Large intestine (tissue), 3 donors: Measurements from ENCODE around the gene THAP9. TPM values are rescaled to one million over a fixed set of nuclear protein-coding genes. Genes with fewer than 3 reads are reported as not detected.
"Not testable (repeated sequence)": the region's sequence is repeated elsewhere in the genome, so short reads cannot be mapped to it uniquely, and the experiment has no call there.

ENCODE experiments used
- DNase-seq, 2 donors: peaks; one replicate each; pipeline versions ENCODE4 v3.0.0 to v3.0.0-alpha.2; 2013
- H3K27ac ChIP-seq: one replicate; pipeline ENCODE4 v1.5.1; 2013; ENCODE audit warnings: low read length
- H3K27me3 ChIP-seq: 2 replicates; pipeline ENCODE4 v1.6.1; 2013; ENCODE audit warnings: low read length; ENCODE audit not compliant: control insufficient read depth, insufficient read depth
- H3K36me3 ChIP-seq: 2 replicates; pipeline ENCODE4 v1.6.1; 2013; ENCODE audit warnings: low read length; ENCODE audit not compliant: control insufficient read depth, insufficient read depth
- H3K4me1 ChIP-seq: one replicate; pipeline ENCODE4 v1.6.1; 2013; ENCODE audit warnings: low read length; ENCODE audit not compliant: control insufficient read depth, insufficient read depth
- H3K4me3 ChIP-seq: one replicate; pipeline ENCODE4 v1.5.1; 2013; ENCODE audit warnings: low read length
- H3K9me3 ChIP-seq: one replicate; pipeline ENCODE4 v1.6.1; 2013; ENCODE audit warnings: mild to moderate bottlenecking, low read depth, low read length, moderate library complexity; ENCODE audit not compliant: control insufficient read depth
- WGBS: methylation state at CpG from one replicate; pipeline ENCODE4 v1.1.5; 2013; ENCODE audit warnings: low lambda C conversion rate; ENCODE audit not compliant: insufficient coverage; 5-methylcytosine and 5-hydroxymethylcytosine counted together
- polyA plus RNA-seq: library from polyadenylated mRNA; unstranded; fragments of 120-200 nt; gene quantifications from one replicate; pipeline ENCODE4 v1.2.1, GENCODE V29; 2013

The THAP9 gene
- polyA plus RNA-seq, 1 donor: 6.7 TPM

DNA sequence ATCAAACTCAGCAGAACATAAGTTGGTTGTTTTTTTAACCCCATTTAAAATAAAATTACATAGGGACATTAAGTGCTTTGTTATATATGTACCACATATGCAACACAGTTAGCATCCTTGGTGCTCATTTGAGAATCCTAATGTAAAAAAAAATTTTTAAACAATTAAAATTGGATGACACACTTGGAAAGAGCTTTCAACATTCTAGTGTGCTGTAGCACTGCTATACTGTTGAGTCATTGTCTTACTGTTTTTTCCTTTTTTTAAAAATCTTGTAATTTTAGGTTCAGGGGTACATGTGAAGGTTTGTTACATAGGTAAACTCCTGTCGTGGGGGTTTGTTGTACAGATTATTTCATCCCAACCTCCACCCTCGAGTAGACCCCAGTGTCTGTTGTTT, 12.8 kb downstream of the THAP9 start:
- no peaks in the 10 kb centered on the region for H3K4me1 ChIP-seq
- no peak for DNase-seq
- 45% methylated on average over 2 of the region's 2 CpGs for WGBS
- H3K9me3 ChIP-seq: no peaks in the 10 kb centered on the region
- no peak overlapping the region for H3K27ac ChIP-seq
- H3K27me3 ChIP-seq: no peaks in the 10 kb centered on the region
- no peak overlapping the region for H3K4me3 ChIP-seq
- peaks cover 18% of the 10 kb centered on the region for H3K36me3 ChIP-seq

DNA sequence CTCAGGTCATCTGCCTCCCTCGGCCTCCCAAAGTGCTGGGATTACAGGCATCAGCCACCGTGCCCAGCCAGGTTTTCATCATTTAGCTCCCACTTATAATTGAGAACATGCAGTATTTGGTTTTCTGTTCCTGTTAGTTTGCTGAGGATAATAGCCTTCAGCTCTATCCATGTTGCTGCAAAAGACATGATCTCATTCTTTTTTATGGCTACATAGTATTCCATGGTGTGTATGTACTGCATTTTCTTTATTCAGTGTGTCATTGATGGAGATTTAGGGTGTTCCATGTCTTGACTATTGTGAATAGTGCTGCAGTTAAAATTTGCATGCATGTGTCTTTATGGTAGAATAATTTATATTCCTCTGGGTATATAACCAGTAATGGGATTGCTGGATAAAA, 13.4 kb downstream of the THAP9 start:
- H3K36me3 ChIP-seq: peaks cover 14% of the 10 kb centered on the region
- H3K9me3 ChIP-seq, H3K27me3 ChIP-seq, H3K4me3 ChIP-seq, H3K4me1 ChIP-seq, DNase-seq, H3K27ac ChIP-seq: not testable (repeated sequence)
- no CpG with 5 or more reads among the region's 2 CpGs for WGBS

DNA sequence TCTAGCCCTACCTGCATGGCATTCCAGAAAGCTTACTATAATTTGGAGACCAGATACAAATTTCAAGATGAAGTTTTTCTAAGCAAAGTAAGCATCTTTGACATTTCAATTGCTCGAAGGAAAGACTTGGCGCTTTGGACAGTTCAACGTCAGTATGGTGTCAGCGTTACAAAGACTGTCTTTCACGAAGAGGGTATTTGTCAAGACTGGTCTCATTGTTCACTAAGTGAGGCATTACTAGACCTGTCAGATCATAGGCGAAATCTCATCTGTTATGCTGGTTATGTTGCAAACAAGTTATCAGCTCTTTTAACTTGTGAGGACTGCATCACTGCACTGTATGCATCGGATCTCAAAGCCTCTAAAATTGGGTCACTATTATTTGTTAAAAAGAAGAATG, 17.6 kb downstream of the THAP9 start:
- H3K4me3 ChIP-seq: no peak overlapping the region
- H3K27me3 ChIP-seq: no peaks in the 10 kb centered on the region
- DNase-seq: no peak
- no peak overlapping the region for H3K27ac ChIP-seq
- 100% methylated on average over 5 of the region's 7 CpGs for WGBS
- peaks cover 6% of the 10 kb centered on the region for H3K36me3 ChIP-seq
- H3K4me1 ChIP-seq: no peaks in the 10 kb centered on the region
- no peaks in the 10 kb centered on the region for H3K9me3 ChIP-seq

DNA sequence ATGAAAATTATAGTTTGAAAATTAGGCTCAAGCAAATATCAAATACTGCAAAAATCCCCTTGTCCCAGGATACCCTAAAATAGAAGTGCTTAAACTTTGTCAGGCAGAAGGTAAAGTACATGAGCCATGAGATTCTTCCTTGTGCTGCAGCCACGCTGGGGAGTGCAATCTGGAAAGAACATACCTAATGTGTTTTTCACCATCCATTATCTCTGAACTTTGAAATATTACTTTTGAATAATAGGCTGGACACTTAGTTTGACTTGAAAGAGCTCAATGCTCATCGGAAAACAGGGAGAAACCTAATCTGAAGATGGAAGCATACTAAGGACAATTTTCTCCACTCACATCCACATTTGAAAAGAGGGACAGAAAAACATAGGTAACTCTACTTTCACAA, 18.9 kb downstream of the THAP9 start:
- Histone ChIP-seq H3K9me3 (no peaks in the 10 kb centered on the region), H3K36me3 (peaks cover 4% of the 10 kb centered on the region), H3K4me1 (no peaks in the 10 kb centered on the region), H3K27me3 (no peaks in the 10 kb centered on the region), H3K4me3 (no peak overlapping the region), H3K27ac (peak overlapping the region; percentile 17)
- 49% methylated on average over 2 of the region's 2 CpGs for WGBS
- peak; percentile 29 to 60 for DNase-seq

DNA sequence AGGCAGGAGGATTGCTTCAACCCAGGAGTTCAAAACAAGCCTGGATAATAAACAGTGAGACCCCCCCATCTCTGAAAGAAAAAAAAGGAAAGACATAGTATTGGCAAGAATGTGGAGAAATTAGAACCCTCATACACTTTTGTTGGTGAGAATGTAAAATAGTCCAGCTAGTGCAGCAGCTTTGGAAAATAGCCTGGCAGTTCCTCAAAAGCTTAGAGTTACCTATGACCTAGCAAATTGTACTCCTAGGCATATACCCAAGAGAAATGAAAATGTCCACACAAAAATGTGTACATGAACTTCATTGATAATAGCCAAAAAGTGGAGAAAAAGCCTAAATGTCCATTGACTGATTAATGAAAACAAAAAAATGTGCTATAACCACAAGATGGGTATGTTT, 21.3 kb downstream of the THAP9 start:
- Histone ChIP-seq H3K9me3 (no peaks in the 10 kb centered on the region), H3K27me3 (no peaks in the 10 kb centered on the region), H3K27ac (no peak overlapping the region), H3K4me1 (no peaks in the 10 kb centered on the region), H3K36me3 (peaks cover 6% of the 10 kb centered on the region), H3K4me3 (no peak overlapping the region)
- no peak for DNase-seq

DNA sequence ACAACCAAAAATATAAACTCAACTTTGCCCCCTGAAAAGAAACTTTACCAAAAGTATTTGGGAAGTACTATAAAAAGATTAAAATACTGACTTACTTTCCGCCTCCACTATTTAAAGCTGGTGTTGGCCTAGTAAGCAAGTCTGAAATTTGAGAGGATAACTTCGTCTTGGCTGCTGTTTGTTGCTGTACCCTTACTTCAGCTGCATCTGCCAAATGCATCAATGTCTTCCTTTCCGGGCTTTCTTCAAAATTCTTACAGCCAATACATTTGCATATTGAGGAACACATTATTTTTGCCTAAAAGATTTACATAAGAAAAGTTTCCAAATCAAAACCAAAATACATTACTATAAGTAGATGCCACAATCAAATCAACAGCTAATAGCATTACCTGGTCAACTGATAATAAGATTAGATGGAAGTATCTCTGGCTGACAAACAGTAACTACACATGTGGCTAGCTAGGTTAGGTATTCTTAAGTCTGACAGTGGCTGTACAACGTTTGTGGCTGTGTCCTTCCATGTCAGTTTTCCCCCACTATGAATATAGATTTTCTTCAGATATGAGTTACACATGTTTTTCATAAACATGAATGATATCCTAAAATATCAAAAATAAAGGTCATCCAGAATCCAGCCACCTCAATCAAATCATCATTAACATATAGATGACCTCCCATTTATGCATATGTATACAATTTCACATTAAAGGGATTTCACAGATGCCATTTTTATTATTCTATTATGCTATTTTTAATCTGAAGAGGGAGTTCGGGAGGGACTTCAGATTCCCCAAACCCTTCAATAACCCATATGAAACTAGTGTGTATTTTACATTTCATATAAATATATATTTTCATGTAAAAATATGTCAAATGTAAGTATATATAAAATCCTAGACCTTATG, 30.6 kb downstream of the THAP9 start:
- Histone ChIP-seq H3K36me3 (peaks cover 25% of the 10 kb centered on the region), H3K4me1 (no peaks in the 10 kb centered on the region), H3K27ac (no peak overlapping the region), H3K9me3 (no peaks in the 10 kb centered on the region), H3K4me3 (no peak overlapping the region), H3K27me3 (no peaks in the 10 kb centered on the region)
- no peak for DNase-seq
- 80% methylated on average over 1 of the region's 5 CpGs for WGBS

DNA sequence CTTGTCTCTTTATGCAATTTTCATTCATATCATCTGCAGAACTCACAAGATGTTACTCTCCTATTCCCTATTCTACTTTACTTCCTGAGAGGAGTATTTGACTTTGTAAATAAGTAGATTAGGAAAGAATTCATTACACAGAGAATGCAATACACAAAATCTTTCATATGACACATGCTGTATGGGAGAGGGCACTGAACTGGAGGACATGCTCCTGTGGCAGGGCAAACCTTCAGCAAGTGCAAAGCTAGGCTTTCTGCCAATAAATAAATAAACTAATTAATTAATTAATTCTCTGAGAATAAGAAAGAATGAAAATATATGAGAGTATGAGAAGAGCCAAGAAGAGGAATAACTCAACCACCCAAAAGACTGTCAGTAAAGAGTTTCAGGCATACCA, 33.9 kb downstream of the THAP9 start:
- Histone ChIP-seq H3K4me1 (no peaks in the 10 kb centered on the region), H3K27me3 (no peaks in the 10 kb centered on the region), H3K9me3 (no peaks in the 10 kb centered on the region), H3K27ac (no peak overlapping the region), H3K36me3 (peaks cover 33% of the 10 kb centered on the region), H3K4me3 (no peak overlapping the region)
- no peak for DNase-seq

DNA sequence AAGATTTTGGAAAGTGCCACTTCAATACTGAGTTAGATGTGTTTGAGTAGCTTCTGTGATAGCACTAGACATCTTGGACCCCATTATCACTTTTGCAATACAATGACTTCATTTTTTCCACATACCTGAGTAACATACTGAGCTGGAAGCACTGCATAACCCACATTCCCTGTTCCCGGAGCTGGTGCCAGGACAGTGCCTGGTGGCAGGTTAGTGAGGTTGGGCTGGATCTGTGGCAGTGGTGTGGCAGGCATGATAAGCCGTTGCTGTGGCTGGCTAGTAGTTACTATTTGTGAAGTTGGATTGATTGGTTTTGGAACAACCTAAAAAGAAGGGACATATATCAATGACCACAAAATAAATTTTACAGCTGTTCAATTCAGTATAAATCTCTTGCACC, 38.9 kb downstream of the THAP9 start:
- H3K9me3 ChIP-seq: no peaks in the 10 kb centered on the region
- no peak overlapping the region for H3K27ac ChIP-seq
- H3K4me3 ChIP-seq: no peak overlapping the region
- H3K36me3 ChIP-seq: peaks cover 36% of the 10 kb centered on the region
- no peak for DNase-seq
- no CpG with 5 or more reads among the region's 2 CpGs for WGBS
- H3K27me3 ChIP-seq: no peaks in the 10 kb centered on the region
- H3K4me1 ChIP-seq: no peaks in the 10 kb centered on the region

DNA sequence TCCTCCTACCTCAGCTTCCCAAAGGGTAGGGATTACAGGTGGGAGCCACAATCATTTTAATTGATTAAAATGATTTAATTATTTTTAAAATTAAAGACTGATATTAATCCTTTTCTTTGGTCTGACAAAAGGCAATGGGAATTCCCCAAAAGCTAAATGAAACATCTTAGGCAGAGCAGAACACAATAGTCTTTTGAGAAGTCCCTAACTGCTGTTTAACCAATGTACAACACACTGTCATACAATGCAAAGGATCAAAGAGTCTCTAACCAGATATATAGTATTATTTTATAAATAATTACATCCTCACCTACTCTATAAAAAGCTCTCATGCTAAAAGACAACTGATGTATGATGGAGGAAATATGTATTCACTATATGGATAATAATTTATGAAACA, 47.0 kb downstream of the THAP9 start:
- Histone ChIP-seq H3K4me3 (no peak overlapping the region), H3K9me3 (no peaks in the 10 kb centered on the region), H3K36me3 (peaks cover 9% of the 10 kb centered on the region), H3K4me1 (no peaks in the 10 kb centered on the region), H3K27me3 (no peaks in the 10 kb centered on the region), H3K27ac (no peak overlapping the region)
- DNase-seq: no peak

DNA sequence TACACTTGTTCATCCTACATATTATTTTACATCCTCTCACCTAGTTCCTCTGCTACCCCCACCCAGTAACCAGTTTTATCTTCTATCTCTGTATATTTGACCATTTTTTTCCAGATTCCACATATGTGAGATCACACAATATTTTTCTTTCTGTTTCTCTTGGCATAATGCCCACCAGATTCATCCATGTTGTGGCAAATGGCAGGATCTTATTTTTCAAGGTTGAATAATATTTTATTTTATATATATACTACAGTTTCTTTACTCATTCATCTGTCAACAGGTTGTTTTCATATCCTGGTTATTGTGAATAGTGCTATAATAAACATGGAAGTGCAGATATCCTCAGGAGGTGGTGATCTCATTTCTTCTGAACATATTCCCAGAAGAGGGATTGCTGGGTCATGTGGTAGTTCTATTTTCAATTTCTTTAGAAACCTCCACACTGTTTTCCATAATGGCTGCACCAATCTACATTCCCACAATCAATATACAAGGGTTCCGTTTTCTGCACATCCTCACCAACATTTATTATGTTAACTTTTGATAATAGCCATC, 48.2 kb downstream of the THAP9 start:
- no CpG with 5 or more reads among the region's 1 CpG for WGBS
- Histone ChIP-seq H3K27ac (no peak overlapping the region), H3K9me3 (no peaks in the 10 kb centered on the region), H3K4me3 (no peak overlapping the region), H3K27me3 (no peaks in the 10 kb centered on the region), H3K4me1 (no peaks in the 10 kb centered on the region), H3K36me3 (peaks cover 7% of the 10 kb centered on the region)
- no peak for DNase-seq

DNA sequence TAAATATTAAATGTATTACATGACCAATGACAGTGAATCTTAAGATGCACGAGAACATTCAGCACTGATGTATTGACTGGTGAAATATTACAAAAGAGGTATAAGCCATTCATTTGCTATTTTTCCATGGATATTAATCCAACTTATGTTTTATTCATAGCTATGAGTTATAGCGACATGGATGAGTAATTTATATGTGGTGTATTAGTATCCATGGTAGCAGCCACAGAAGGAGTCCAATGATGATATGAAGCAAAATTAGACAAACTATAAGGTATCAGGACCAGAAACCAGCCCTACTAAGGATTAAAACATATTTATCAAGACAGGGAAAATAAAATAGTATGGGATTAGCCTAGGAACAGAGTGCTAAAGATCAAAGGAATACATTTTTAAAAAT, 50.7 kb downstream of the THAP9 start:
- Histone ChIP-seq H3K9me3 (no peaks in the 10 kb centered on the region), H3K4me1 (no peaks in the 10 kb centered on the region), H3K27ac (no peak overlapping the region), H3K36me3 (peaks cover 4% of the 10 kb centered on the region), H3K27me3 (no peaks in the 10 kb centered on the region), H3K4me3 (no peak overlapping the region)
- no peak for DNase-seq
- WGBS: 100% methylated on average over 1 of the region's 2 CpGs
